Measurements from ENCODE around the gene SIDT2.
"Not testable (repeated sequence)": the region's sequence is repeated elsewhere in the genome, so short reads cannot be mapped to it uniquely, and the experiment has no call there.

The SIDT2 gene

DNA sequence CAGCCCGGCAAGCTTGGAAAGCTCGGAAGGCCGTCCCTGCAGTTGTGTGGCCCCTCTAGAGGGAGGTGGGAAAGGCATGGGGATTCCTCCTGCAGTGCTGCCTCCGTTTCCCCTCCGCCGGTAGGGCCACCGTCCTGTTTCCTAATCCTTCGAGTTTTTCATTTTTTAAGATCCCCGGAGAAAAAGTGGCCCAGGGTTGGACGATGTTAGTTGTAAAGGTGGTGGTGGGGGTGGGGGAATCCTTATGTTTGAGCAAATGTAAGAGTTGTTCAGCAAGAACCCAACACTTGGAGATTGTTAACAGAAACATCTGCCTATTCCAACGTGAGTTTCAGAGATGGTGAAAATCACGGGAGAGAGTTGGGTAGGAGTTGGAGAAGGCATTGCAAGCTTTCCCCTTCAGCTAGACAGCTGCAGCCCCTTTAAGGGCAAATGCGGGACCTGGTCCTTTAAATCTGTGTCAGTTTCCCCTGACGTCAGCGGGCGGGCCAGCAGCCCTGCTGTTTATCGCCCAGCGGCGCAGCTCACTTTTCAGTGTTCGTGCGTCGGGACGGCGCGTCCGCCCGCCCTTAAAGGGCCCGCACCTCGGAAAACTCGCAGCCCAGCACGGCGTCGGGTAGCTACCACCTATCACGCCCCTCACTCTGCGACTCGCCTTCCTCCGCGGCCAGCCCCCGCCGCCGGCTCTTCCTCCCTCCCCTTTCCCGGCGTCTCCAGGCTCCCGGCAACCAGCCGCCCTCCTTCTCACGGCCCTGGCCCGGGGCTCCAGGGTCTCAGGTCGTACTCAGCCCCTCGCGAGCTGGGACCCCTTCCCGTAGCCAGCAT is at the start of gene SIDT2:
Gene SIDT2 (plus strand): TSS at position 534 of the 825 bp plus-strand sequence. CDS start 521 bp downstream, outside the sequence.
- DNase-seq = peak; percentile 89

DNA sequence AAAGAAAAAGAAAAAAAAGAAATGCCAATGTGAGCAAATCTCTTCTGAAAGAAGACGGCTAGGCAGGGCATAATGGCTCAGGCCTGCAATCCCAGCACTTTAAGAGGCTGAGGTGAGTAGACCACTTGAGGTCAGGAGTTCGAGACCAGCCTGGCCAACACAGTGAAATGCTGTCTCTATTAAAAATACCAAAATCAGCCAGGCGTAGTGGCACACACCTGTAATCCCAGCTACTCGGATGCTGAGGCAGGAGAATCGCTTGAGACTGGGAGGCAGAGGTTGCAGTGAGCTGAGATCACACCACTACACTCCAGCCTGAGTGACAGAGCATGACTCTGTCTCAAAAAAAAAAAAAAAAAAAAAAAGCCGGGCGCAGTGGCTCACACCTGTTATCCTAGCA is 48.1 kb upstream of the SIDT2 start:
- DNase-seq = not testable (repeated sequence)

DNA sequence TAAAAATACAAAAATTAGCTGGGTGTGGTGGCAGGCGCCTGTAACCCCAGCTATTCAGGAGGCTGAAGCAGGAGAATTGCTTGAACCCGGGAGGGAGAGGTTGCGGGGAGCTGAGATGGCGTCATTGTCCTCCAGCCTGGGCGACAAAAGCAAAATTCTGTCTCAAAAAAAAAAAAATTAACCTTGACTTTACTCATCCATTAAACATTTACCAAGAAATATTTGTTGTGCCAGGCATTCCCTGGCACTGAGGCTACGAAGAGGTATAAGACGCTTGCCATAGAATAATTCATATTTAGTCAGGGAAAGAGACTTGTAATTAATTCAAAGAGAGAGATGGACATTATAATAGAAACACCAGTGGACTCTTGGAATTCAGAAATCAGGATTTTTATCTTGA is 47.7 kb upstream of the SIDT2 start:
- DNase-seq = no peak

DNA sequence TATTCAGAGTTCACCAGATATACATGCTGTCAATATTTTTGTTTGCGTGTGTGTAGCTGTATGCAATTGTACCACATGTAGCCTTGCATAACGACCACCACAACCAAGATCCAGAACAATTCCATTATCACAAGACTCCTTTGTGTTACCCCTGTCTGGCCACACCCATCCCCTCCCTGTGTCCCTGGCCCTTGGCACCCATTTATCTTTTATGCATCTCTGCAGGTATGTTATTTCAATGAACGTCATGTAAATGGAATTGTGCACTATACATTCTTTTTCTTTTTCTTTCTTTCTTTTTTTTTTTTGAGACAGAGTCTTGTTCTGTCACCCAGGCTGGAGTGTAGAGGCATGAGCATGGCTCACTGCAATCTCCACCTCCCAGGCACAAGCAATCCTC is 44.1 kb upstream of the SIDT2 start:
- DNase-seq = no peak

DNA sequence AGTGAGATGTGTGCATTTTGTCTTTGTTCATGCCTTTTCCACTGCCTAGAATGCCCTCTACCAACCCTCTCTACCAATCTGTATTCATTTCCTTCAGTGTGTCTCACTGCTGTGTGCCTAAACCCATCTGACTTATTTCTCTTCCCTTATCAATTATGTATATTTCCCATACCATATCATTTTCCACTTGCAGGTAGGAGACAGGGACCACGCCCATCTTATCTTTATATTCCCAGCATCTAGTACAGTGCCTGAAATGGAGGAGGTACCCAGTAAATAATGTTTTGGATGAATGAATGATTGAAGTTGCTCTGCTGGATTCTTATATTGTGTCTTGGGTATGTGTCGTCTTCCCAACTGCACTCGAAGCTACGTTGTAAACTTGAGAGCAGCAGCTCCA is 43.6 kb upstream of the SIDT2 start:
- DNase-seq = not testable (repeated sequence)

DNA sequence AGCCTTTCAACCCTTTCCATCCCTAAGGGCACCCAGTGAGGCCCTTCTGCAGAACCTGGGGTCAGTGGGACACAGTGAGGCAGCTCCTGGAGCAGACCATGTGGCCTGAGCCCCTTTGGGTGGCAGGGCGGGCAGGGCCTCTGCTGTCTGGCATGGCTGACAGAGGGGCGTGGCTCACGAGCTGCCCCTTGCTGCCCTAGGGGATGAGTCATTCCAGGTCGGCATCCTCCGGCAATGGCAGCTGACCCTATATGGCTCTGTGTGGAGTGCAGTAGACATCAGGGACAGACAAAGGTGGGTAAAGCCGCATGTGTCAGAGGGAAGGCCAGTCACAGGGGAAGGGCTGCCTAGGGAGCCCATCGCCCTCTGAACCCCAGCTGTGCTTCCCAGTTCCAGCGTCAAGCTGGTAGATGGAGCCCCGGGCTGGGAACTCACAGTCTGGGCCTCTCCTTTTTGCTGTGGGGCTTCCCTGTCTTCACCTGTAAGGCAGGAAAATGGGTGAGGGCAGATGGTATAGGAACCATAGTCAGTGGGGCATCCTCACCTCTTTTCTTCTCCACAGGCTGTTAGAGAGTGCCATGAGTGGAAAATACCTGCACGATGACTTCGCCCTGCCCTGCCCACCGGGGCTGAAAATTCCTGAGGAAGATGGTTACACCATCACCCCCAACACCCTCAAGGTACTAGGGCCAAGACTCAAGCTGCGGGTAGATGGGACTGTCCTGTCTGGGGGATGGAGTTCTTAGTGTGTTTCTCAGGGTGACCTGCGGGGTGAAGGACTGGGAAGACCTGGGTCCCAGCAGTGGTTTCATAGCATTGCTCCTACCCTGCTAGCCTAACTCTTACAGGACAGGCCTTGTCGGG is 41.1 kb upstream of the SIDT2 start:
- not testable (repeated sequence) for DNase-seq

DNA sequence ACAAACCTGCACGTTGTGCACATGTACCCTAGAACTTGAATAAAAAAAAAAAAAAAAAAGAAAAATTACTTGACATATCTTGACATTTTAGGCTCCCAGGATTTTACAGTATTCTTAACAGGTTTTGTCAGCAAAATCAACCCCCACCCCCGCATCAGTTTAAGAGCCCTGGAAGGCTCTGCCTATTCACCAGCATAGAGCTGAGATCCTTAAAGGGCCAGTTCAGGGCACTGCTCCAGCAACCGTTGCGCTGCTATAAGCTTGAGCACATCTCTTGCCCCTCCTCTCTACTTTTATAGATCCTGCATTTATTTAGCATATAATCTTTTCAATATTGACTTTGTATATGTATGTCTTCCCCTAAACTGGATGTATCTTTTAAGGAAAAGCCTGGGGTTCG is 35.2 kb upstream of the SIDT2 start:
- DNase-seq = no peak

DNA sequence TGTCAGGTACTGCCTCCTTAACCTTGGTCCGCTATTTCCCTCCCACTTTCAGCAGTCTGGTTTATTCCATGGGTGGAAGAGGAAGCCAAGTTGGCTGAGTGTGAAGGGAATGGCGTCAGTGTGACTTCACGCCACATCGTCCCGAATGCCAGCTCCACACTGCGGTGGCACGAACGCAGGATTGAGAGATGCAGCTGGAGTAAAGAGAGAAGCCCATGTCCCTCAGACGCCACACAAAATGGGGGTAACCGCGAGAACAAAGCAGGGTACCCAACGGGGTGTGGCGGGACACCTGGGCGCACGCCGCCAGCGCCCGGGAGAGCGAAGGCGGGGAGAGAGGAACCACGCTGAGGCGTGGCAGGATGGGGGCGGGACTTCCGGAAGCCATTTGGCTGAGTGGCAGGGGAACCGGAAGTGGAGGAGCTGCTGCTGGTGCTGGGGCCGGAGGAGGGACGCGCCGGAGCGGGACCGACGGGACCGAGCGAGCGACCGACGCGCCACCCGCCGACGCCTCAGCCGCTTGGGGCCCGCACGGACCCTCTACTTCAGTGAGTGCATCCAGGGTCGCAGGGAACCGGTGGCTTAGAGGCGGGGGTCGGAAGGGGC is 34.6 kb upstream of the SIDT2 start, which contains the start of gene PAFAH1B2:
Gene PAFAH1B2 (plus strand): TSS at position 417 of the 606 bp plus-strand sequence. CDS start 8,161 bp downstream, outside the sequence.
- DNase-seq = peak; percentile 94

DNA sequence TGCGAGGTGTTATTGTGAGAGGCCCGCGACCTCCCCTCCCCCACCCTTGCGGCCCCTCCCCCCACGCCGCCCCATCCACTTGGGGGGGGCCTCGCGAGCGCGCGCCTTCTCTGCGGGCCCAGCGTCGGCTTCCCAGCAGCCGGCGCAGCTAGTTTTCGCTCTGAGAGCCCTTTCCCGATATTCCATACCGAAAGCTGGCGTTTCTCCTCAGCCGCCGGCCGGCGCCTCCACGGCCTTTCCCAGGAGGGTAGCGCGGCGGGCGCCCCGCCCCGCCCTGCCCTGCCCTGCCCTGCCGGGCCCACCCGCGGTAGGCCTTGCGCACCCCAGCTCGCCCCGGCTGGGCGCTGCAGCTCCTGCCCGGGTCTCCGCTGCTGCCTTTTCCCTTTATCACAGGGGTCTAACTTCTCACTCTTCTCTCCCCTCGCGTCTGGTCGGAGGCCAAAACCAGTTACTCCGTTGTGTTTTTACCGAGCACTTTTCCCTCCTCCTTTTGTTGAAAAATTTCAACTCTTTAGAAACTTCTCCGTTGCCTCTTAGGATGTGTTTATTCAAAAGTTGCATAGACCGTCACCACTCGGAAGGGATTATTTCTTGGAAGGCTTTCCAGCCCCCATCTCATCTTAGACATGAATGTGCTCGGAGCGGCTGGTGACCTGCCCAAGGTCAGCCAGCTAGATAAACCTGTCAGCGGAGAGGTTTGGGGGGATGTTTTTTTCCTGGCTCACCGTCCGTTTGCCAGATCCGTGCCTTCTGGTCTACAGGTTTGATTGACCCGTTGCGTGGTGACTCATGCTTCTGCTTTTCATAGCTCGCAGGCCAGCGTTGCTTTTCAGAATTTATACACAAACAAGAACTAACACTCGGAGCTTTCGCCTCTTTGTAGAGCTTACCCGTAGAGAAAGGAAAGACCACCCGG is 33.8 kb upstream of the SIDT2 start:
- peak; percentile 15 for DNase-seq

DNA sequence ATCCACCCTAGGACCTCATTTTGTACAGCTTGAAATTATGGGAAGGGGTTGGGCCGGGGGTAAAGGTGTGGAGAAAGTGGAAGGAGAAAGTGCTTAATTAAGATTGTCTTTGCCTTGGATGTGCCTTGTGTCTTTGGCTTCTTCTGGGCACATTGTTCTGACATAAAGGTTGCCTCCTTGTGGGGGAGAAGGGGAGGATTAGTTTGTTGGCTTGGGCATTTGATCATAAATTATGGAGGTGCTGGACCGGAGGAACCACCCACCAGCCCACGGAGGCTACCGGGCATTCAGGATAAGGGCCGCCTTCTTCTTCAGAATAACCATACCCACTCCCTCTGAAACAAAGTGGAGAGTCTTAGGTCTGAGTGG is 33.2 kb upstream of the SIDT2 start:
- DNase-seq = no peak

DNA sequence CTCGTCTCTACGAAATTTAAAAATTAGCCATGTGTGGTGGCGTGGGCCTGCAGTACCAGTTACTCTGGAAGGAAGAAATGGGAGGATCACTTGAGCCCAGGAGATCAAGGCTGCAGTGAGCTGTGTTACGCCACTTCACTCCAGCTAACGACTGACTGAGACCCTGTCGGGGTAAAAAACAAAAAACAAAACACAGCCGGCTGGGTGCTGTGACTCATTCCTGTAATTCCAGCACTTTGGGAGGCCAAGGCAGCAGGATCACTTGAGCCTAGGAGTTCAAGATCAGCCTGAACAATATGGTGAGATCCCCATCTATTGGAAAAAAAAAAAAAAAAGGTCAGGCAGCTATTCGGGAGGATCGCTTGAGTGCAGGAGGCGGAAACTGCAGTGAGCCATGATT is 32.0 kb upstream of the SIDT2 start:
- DNase-seq = no peak

DNA sequence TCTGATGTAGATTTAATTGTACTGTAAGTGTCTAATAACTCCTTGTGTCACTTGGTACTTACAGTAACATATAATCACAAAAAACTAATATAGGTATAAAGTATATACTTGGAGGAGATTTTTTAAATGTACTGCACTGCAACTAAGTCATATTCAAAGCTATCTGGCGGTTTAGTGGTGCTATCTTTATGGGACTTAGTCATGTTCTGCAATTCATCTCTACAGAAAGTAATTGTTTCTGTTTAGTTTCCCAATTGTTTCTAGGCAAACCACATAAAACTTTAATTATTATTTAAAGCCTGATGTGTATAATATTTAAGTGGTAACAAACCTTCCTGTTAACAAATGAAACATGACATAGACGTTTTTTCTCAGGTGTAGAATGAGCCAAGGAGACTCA is 26.5 kb upstream of the SIDT2 start:
- no peak for DNase-seq

DNA sequence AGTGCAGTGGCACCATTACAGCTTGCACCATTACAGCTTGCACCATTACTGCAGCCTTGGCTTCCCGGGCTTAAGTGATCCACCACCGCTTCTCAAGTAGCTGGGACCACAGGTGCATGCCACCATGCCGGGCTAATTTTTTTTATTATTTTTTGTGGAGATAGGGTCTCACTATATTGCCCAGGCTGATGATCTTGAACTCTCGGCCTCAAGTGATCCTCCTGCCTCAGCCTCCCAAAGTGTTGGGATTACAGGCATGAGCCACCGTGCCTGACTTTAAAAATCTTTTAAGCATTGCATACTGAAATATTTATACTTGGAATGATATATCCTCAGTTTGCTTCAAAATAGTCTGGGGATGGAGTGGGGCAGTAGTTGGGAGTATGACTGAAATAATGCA is 24.1 kb upstream of the SIDT2 start:
- no peak for DNase-seq

DNA sequence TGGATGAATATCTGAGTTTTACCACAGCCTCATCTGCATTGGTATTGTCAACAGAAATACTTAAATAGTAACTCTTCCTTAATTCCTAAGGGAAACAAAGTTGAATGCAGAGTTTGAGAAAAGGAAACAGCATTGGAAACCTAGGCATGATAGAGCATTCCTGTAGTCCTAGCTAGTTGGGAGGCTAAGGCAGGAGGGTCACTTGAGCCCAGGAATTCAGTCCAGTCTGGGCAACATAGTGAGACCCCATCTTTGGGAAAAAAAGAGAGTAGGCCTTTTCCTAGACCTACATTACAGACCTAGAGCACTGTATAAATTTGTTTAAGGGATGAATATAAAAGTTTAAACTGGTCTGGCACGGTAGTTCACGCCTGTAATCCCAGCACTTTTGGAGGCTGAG is 21.0 kb upstream of the SIDT2 start:
- DNase-seq = no peak

DNA sequence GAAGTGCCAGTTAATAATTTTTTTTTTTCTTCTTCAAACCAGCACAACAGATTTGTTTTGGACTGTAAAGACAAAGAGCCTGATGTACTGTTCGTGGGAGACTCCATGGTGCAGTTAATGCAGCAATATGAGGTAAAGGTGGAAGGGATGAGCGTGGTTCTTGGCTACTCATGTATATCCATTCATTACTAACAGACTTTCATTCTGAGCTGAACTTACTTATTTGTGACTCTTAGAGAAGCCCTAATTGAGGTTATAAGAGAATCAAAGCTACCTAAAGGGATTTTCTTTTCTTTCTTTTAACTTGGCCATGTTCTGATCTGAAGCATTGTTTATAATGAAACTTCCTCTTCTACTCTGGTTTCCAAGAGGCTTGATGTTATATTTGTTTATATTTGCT is 18.7 kb upstream of the SIDT2 start:
- no peak for DNase-seq

DNA sequence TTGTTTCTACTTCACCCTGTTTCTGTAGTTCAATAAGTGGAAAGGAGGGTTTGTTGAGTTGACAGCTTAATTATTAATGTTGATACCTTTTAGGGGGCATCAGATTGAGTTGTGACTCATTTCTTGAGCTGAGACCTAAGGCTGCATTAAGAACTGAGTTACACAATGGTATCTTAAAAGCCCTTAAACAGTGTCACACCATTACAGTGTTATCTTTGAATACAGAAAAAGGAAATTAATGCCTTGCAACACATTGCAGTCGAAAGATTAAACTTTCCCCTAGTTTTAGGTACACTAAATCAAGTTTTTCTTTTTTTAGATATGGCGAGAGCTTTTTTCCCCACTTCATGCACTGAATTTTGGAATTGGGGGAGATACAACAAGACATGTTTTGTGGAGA is 17.7 kb upstream of the SIDT2 start:
- DNase-seq = no peak

DNA sequence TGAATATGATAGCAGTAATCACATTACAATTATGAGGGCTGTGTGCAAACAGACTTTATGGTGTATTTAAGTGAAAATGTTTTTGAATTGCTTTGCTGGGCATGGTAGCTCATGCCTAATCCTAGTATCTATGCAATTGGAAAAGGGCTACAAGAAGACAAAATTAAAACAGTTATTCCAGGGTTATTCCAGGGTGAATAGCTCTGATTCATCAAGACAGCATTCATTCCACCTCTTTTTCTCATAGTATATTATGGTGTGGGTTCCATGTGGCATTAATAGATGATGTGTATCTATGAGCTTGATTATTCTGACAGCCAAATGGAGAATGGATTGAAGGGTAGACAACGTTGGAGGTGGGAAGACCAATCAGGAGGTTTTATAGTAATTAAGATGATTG is 12.1 kb upstream of the SIDT2 start:
- DNase-seq = no peak

DNA sequence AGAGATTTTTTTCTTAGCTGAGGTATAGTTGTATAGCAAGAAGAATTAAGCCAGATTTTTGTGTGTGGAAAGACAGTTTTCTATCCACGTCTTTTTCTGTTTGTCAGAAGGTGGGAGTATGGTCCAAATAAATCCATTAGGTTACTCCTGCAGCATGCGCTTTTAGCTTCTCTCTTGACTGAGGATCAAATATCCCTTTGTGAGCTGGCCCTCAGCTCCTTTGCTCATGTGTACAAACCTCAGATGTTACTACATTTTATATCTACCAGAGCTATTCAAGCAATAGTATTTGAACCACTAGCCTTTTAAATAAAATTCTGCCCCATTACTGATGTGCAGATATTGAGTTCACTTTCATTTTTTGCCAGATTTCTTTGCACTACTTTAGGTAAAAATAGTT is 8.8 kb upstream of the SIDT2 start:
- DNase-seq = no peak

DNA sequence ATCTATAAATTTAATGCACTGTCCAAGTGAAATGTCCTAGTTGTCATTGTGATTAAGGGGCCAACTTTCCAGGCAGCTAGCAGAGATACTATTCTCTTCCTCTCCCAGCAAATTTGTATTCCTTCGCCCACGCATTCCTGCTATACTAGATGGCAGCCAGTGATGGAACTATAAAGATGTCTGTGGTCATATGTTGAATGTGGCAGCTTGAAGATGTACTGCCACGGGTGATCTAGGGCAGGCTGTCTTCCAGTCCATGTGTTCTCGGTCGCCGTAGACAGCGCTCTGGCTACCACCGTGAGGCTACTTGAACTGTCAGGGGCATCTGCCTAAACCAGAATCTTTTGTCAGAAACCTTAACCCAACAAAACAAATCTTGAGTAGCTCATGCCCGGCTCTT is 8.3 kb upstream of the SIDT2 start:
- DNase-seq = no peak

DNA sequence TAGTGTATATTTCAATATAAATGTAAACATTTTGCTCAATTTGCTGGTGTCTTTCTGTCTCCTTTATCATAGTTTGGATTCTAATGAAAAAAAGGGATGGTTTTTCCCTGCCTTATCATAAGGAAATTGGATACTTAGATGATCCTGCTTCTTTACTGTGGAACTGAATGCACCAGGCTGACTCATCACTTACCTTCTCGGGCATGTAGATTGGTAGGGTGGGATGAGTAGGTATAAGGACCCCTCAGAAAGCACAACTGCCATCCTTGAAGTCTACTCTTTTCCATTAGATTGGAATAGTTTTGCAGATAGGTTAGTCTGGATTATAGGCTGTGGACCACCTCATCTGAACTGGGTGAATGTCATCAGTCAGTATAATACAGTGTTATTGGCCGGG is 7.5 kb upstream of the SIDT2 start:
- DNase-seq = no peak

DNA sequence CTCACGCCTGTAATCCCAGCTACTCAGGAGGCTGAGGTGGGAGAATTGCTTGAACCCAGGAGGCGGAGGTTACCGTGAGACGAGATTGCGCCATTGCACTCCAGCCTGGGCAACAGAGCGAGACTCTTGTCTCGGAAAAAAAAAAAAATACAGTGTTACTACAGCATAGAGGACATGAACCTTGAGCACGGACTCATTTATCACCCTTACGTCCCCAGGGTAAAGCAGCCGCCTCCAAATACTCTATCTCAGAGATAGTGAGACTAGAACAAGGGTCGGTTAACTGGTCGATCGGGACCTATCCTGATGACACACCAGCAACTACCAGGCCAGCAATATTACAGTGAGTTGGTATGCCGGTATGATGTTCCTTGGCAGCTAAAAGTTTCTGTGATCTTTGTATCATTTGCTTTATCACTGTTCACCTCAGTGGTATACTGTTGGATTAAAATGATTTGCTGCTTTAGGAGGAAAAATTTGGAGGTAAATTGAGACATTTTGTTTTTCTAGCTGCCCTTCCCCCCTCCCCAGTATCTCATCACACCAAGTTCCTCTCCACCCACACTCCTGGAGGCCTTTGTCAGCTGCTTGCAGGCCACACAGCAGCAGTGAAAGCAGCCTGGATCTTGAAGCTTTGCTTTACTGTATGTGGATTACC is 7.0 kb upstream of the SIDT2 start:
- DNase-seq = no peak

All from GDM1 (cell line).